SU-DHL-6 (cell line): ENCODE results near the gene MRPS2.

ENCODE experiments used
- CTCF ChIP-seq: fragments of 200-600 bp; sonication (generic); IDR thresholded peaks from one replicate; pipeline ENCODE4 v1.5.1; 2017; ENCODE audit warnings: antibody characterized with exemption, mild to moderate bottlenecking, low read length, moderate library complexity; ENCODE audit not compliant: insufficient read depth, poor library complexity, severe bottlenecking
- EZH2phosphoT487 ChIP-seq: fragments of 200-600 bp; sonication (generic), shearing (Covaris generic); conservative IDR thresholded peaks from 2 replicates; pipeline ENCODE4 v1.6.1; 2018; ENCODE audit warnings: mild to moderate bottlenecking, antibody characterized with exemption, low read length, moderate library complexity, mixed read lengths

- TF ChIP-seq CTCF (no peak), EZH2phosphoT487 (no peak)
These were observed 20.9 kb upstream of the MRPS2 start, which contains the start of gene PPP1R26 for GRCh38 chr9:135479469-135480052.
